Vagina (tissue), 2 donors: ENCODE data around the gene SMIM28. TPM values are rescaled to one million over a fixed set of nuclear protein-coding genes. Genes with fewer than 3 reads are reported as not detected.
A peak's percentile ranks its signal among the peaks of the same experiment; 100 is the strongest.
"Not testable (repeated sequence)": the region's sequence is repeated elsewhere in the genome, so short reads cannot be mapped to it uniquely, and the experiment has no call there.

Source experiments
- DNase-seq, 2 donors: peaks; one replicate each; pipeline ENCODE4 v3.0.0-alpha.2; 2017; ENCODE audit errors: extremely low spot score in 2 of 2
- H3K27ac ChIP-seq: fragments of 200-600 bp; sonication (generic); one replicate; pipeline ENCODE4 v1.5.1; 2019
- H3K27me3 ChIP-seq: fragments of 200-600 bp; sonication (generic); one replicate; pipeline ENCODE4 v1.5.1; 2019
- H3K36me3 ChIP-seq, 2 donors: fragments of 200-600 bp; sonication (generic); one replicate each; pipeline ENCODE4 v1.5.1; 2017 to 2019
- H3K4me1 ChIP-seq: fragments of 200-600 bp; sonication (generic); one replicate; pipeline ENCODE4 v1.5.1; 2019
- H3K4me3 ChIP-seq, 2 donors: fragments of 200-600 bp; sonication (generic); 1 replicate in 1 of 2; 2 replicates in 1 of 2; pipeline ENCODE4 v1.5.1; 2016 to 2019
- H3K9me3 ChIP-seq: fragments of 200-600 bp; sonication (generic); one replicate; pipeline ENCODE4 v1.5.1; 2019
- POLR2A ChIP-seq, 2 donors: fragments of 450-650 bp; IDR thresholded peaks; one replicate each; pipeline ENCODE4 v1.6.1; 2017; ENCODE audit warnings: antibody characterized with exemption in 2 of 2, mild to moderate bottlenecking in 2 of 2, moderate library complexity in 2 of 2
- POLR2AphosphoS5 ChIP-seq, 2 donors: sonication (generic); formaldehyde crosslinking; IDR thresholded peaks; one replicate each; pipeline ENCODE4 v1.9.0; 2017; ENCODE audit warnings: antibody characterized with exemption in 2 of 2, mild to moderate bottlenecking in 2 of 2, low read depth in 1 of 2; ENCODE audit not compliant: insufficient read depth in 1 of 2
- intact Hi-C: fragments of 100-400 bp; cut with DNase I; formaldehyde crosslinking; loops from one replicate; pipeline ENCODE4 v1.15.1; 2023
- total RNA-seq: library from RNA; depleted of rRNA; stranded (reverse); fragments of >200 nt; gene quantifications from one replicate; pipeline ENCODE4 v1.2.3, GENCODE V29; 2016
- TF ChIP-seq, protein P1 (sequence below), 3 experiments: fragments of 450-650 bp in 2 of 3; fragments of 200-600 bp in 1 of 3; sonication (generic) in 1 of 3; IDR thresholded peaks; one replicate each; pipeline ENCODE4 v1.5.1; 2017 to 2019; ENCODE audit warnings: antibody characterized with exemption in 3 of 3, mild to moderate bottlenecking in 2 of 3, moderate library complexity in 2 of 3

The SMIM28 gene
- total RNA-seq, 1 donor from 2014 or later = not detected

DNA sequence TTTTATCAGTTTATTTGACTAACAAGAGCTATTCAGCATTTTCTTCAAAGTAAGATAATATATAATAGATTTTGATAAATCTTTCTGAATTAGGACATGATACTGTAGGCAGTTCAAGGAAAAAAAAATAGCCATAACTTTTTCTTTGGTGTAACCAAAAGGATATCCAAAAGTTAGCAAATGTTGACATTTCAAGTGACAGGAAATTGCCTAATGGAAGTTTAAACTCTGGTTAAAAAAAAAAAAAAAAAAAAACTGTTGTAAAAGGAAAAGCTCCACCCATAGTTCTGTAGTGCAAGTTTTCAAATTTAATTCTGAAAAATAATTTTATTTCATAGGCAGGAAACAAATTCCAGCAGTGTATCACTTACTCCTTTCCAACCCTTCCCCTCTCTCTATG lies 45.2 kb downstream of the SMIM28 start:
- peak in 1 of 2 donors; percentile 15 for TF ChIP-seq POLR2AphosphoS5 (IDR thresholded peaks at IDR 0.05; ENCODE audit: insufficient read depth in 1 of 2, low read depth in 1 of 2)
- TF ChIP-seq POLR2A (IDR thresholded peaks at IDR 0.05) = no peak
- no peaks in the 10 kb centered on the region for H3K9me3 ChIP-seq
- H3K4me3 ChIP-seq = no peak overlapping the region
- DNase-seq = no peak
- intact Hi-C loops = no loop called here
- H3K4me1 ChIP-seq = no peaks in the 10 kb centered on the region
- no peak overlapping the region for H3K27ac ChIP-seq
- H3K27me3 ChIP-seq = no peaks in the 10 kb centered on the region
- H3K36me3 ChIP-seq = peaks cover 0 to 12% of the 10 kb centered on the region in 2 donors

DNA sequence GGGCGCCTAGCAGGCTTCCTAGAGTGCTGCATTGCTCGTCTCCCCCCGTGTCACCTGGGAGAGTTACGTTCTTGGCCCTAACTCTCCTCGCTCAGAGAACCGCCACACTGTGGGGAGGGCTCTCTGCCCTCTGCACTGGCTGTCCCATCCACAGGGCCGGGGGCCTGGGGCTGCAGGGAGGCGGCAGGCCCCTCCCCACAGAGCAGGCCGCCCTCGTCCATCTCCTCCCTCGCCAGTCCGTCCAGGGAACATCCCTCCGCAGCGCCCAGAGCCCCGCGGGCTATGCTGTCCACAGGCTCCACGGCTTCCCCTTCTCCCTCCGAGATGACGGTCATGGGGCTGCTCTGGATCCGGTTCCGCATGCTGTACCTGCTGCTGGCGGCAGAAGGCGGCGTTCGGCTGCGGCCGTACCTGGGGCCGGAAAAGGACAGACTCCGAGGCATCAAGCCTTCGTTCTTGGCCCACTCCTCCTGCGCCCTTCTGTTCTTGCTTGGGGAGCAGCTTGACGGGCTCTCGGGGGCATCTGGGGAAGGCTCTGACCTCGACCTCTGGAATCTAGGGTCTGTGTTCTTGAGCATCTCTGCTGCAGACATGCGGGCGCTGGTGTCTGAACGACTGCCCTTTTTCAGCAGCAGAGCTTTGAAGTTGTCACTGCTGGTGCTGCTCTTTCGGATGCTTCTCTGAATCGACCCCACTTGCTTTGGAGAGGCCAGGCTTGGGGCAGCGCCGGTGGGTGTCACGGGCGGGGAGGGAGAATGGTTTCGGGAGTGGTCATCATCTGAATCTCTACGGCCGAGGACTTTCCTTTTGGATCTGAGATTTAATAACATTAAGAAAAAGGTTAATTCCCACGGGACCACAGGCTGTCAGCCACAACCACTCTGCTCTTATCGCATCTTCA lies 46.5 kb downstream of the SMIM28 start:
- DNase-seq = no peak
- Histone ChIP-seq H3K27ac (no peak overlapping the region), H3K9me3 (no peaks in the 10 kb centered on the region), H3K27me3 (no peaks in the 10 kb centered on the region), H3K36me3 (peaks cover 0 to 8% of the 10 kb centered on the region in 2 donors), H3K4me3 (no peak overlapping the region), H3K4me1 (peaks cover 7% of the 10 kb centered on the region)
- TF ChIP-seq, protein P1, sequence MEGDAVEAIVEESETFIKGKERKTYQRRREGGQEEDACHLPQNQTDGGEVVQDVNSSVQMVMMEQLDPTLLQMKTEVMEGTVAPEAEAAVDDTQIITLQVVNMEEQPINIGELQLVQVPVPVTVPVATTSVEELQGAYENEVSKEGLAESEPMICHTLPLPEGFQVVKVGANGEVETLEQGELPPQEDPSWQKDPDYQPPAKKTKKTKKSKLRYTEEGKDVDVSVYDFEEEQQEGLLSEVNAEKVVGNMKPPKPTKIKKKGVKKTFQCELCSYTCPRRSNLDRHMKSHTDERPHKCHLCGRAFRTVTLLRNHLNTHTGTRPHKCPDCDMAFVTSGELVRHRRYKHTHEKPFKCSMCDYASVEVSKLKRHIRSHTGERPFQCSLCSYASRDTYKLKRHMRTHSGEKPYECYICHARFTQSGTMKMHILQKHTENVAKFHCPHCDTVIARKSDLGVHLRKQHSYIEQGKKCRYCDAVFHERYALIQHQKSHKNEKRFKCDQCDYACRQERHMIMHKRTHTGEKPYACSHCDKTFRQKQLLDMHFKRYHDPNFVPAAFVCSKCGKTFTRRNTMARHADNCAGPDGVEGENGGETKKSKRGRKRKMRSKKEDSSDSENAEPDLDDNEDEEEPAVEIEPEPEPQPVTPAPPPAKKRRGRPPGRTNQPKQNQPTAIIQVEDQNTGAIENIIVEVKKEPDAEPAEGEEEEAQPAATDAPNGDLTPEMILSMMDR (IDR thresholded peaks at IDR 0.05) = no peak
- TF ChIP-seq POLR2AphosphoS5 (IDR thresholded peaks at IDR 0.05; ENCODE audit: insufficient read depth in 1 of 2, low read depth in 1 of 2) (no peak), POLR2A (IDR thresholded peaks at IDR 0.05) (no peak)
- intact Hi-C loops = no loop called here

DNA sequence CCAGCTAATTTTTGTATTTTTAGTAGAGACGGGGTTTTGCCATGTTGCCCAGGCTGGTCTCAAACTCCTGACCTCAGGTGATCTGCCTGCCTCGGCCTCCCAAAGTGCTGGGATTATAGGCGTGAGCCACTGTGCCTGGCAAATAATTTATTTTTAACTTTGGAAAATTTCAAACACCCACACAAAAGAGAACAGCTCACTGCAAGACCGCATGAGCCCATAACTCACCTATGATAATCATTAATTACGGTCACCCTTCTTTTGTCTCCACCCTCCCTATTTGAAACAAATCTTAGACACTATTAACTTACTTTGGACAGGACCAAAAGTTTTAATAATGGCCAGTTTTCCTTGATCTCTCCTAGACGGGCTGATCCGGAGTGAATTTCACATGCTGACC lies 47.6 kb downstream of the SMIM28 start:
- intact Hi-C loops, H3K27me3 ChIP-seq, H3K4me1 ChIP-seq, H3K4me3 ChIP-seq, H3K36me3 ChIP-seq, H3K27ac ChIP-seq, H3K9me3 ChIP-seq, DNase-seq: not testable (repeated sequence)

DNA sequence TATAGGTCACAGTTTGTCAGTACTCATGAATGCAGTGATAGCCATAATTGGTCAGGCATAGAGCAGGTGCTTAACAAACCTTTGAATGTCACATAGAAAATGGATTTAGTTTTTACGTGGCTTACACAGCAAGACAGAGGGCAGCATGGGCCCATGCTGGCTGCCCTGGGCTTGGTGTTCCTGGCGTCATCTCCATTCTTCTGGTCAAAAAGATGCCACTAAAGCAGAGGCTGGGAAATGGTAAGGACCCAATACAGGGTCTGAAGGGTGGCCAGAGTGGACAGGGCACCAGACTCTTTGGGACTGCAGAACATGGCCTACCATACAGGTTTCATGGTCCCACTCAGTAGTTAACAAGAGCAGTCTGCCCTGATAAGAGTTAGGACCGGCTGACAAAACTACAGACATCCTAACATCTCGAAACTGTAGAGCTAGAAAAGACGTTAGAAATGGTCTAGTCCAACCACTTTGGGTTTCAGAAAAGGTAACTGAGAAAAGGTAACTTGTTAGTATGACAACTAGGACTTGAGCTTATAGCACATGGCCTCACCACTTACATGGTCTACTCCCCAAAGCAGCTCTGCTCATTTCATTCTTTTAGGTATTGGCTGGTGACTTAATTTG lies 48.9 kb downstream of the SMIM28 start:
- Histone ChIP-seq H3K36me3 (peaks cover 0 to 8% of the 10 kb centered on the region in 2 donors), H3K4me3 (no peak overlapping the region), H3K27ac (no peak overlapping the region), H3K9me3 (no peaks in the 10 kb centered on the region), H3K4me1 (peaks cover 9% of the 10 kb centered on the region), H3K27me3 (no peaks in the 10 kb centered on the region)
- intact Hi-C loops = no loop called here
- TF ChIP-seq POLR2AphosphoS5 (IDR thresholded peaks at IDR 0.05; ENCODE audit: insufficient read depth in 1 of 2, low read depth in 1 of 2) (no peak), POLR2A (IDR thresholded peaks at IDR 0.05) (no peak)
- TF ChIP-seq, protein P1 (IDR thresholded peaks at IDR 0.05) = no peak
- DNase-seq = no peak

DNA sequence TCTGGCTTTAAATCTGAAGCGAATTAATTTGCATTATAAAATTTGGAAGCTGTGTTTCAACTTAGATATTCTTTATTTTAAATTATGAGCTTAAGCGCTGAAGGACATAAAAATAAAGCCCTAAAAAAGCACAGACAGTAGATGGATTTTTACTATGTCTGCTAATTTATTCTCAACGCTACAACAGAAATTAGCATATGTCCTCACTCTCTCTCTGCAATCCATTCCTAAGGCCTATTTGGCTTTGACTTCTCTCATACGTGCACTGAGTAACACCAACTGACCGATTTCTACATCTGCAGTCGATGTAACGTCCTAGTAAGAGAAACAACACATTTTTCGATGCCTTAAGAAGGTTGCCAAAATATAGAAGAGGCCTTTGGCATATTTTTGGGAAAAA lies 50.0 kb downstream of the SMIM28 start:
- H3K9me3 ChIP-seq = no peaks in the 10 kb centered on the region
- TF ChIP-seq POLR2A (IDR thresholded peaks at IDR 0.05) (no peak), POLR2AphosphoS5 (IDR thresholded peaks at IDR 0.05; ENCODE audit: insufficient read depth in 1 of 2, low read depth in 1 of 2) (no peak)
- TF ChIP-seq, protein P1 (IDR thresholded peaks at IDR 0.05) = no peak
- H3K36me3 ChIP-seq = peaks cover 0 to 8% of the 10 kb centered on the region in 2 donors
- no peak overlapping the region for H3K27ac ChIP-seq
- intact Hi-C loops = no loop called here
- peaks cover 9% of the 10 kb centered on the region for H3K4me1 ChIP-seq
- DNase-seq = no peak
- no peak overlapping the region for H3K4me3 ChIP-seq
- H3K27me3 ChIP-seq = no peaks in the 10 kb centered on the region
